ENCODE measurements around the gene HORMAD1. TPM values are rescaled to one million over a fixed set of nuclear protein-coding genes. Genes with fewer than 3 reads are reported as not detected.

HORMAD1 gene
- total and polyA plus RNA-seq, 2 of the 13 experiments (the other 11 are each of a cell fraction or from before 2014, with no cell fraction given), result not detected

- ChIA-PET CTCF (ENCODE audit: low intra/inter-chr PET ratio, low total read pairs) (no interaction called here), POLR2A (no interaction called here)
- Histone ChIP-seq H3K9ac (ENCODE audit: insufficient read depth, low read depth, low read length) (no peak overlapping the region), H3K9me3 (ENCODE audit: low read length) (no peaks in the 10 kb centered on the region), H2AFZ (ENCODE audit: low read length) (no peak overlapping the region), H3K27me3 (ENCODE audit: control insufficient read depth in 1 of 2, insufficient read depth in 2 of 2, low read length in 2 of 2) (no peaks in the 10 kb centered on the region; a peak in 2 of 5 replicates), H3K4me1 (ENCODE audit: insufficient read depth, low read length) (no peaks in the 10 kb centered on the region), H3K36me3 (replicated peaks in 1 of 2; ENCODE audit: control insufficient read depth in 1 of 2, insufficient read depth in 2 of 2, low read length in 2 of 2) (no peaks in the 10 kb centered on the region), H3K27ac (ENCODE audit: extremely low read length, insufficient read depth, low read length) (no peak overlapping the region), H3K4me2 (ENCODE audit: low read depth, low read length) (no peak overlapping the region), H4K20me1 (ENCODE audit: insufficient read depth, low read length) (no peaks in the 10 kb centered on the region), H3K4me3 (replicated peaks in 1 of 3; ENCODE audit: insufficient read depth in 1 of 3, low read depth in 2 of 3, low read length in 3 of 3) (no peak overlapping the region), H3K79me2 (ENCODE audit: insufficient read depth, low read length) (no peaks in the 10 kb centered on the region)
- BruUV-seq (replicated peaks), result no TSS peak
- WGBS (ENCODE audit: low lambda C conversion rate), result 18% methylated on average over 2 of the region's 2 CpGs
- intact Hi-C loops (cut with micrococcal nuclease; ENCODE audit: unreplicated experiment), result no loop called here
- no peak for ATAC-seq
- no peak for TF ChIP-seq ZNF30 (CRISPR knock-in tag; IDR thresholded peaks at IDR 0.05)
- TF ChIP-seq ZNF407 (CRISPR knock-in tag; IDR thresholded peaks at IDR 0.05; ENCODE audit: not compliant biosample characterization), result no peak
- no peak for TF ChIP-seq BORCS8-MEF2B (CRISPR knock-in tag; IDR thresholded peaks at IDR 0.05)
- TF ChIP-seq SCMH1 (CRISPR knock-in tag; IDR thresholded peaks at IDR 0.05; ENCODE audit: borderline replicate concordance), result no peak
- no peak for TF ChIP-seq ZMYM2 (CRISPR knock-in tag; IDR thresholded peaks at IDR 0.05)
- no peak for TF ChIP-seq ZNF33A (CRISPR knock-in tag; IDR thresholded peaks at IDR 0.05; ENCODE audit: borderline replicate concordance)
- no peak for TF ChIP-seq ZFP41 (CRISPR knock-in tag; IDR thresholded peaks at IDR 0.05; ENCODE audit: borderline replicate concordance)
- no peak for TF ChIP-seq HDAC1 (CRISPR knock-in tag; IDR thresholded peaks at IDR 0.05)
- FAIRE-seq, result no peak
- DNase-seq (ENCODE audit: low spot score), result no peak
- in situ Hi-C loops (cut with HindIII; ENCODE audit: extremely low pct_ligation_motif_present, low pct_unique_long_range_greater_than_20kb), result no loop called here
These were observed 3.6 kb upstream of the HORMAD1 start for GRCh38 chr1:150724336-150724735.

Data from HepG2 (cell line).